Esophagus squamous epithelium (tissue), 4 donors: ENCODE results near the gene CSRP1.

Experiments used
- CTCF ChIP-seq, 6 experiments: fragments of 450-650 bp in 4 of 6; fragments of 200-600 bp in 2 of 6; sonication (generic) in 2 of 6; IDR thresholded peaks; one replicate each; pipeline ENCODE4 v1.5.1; 2016 to 2019; ENCODE audit warnings: antibody characterized with exemption in 6 of 6, mild to moderate bottlenecking in 4 of 6, moderate library complexity in 4 of 6
- POLR2A ChIP-seq, 4 donors: fragments of 450-650 bp; IDR thresholded peaks; one replicate each; pipeline ENCODE4 v1.6.1; 2017; ENCODE audit warnings: antibody characterized with exemption in 4 of 4, mild to moderate bottlenecking in 4 of 4, moderate library complexity in 3 of 4

- peak; percentile 59 to 94 (median 88) for TF ChIP-seq CTCF (IDR thresholded peaks at IDR 0.05)
- TF ChIP-seq POLR2A (IDR thresholded peaks at IDR 0.05): no peak
These were observed 58.7 kb downstream of the CSRP1 start for GRCh38 chr1:201447903-201448871.
